H1 (cell line): ENCODE results near the gene GSC. TPM values are rescaled to one million over a fixed set of nuclear protein-coding genes. Genes with fewer than 3 reads are reported as not detected.

Experiments used
- CTCF ChIA-PET: fragments of 300-600 bp; sonication (Branson Sonifier 250); formaldehyde crosslinking; loops from one replicate; lab custom pipeline; 2021; ENCODE audit not compliant: partially characterized antibody; lab: Charles Lee
- POLR2A ChIA-PET: fragments of 300-600 bp; sonication (Branson Sonifier 250); formaldehyde crosslinking; loops from one replicate; lab custom pipeline; 2021; ENCODE audit warnings: inconsistent platforms; ENCODE audit not compliant: partially characterized antibody; lab: Charles Lee
- DNase-seq, 2 experiments: peaks; one replicate each; pipeline versions ENCODE4 v3.0.0 to v3.0.0-alpha.2; 2010 to 2022; ENCODE audit warnings: low spot score in 2 of 2, low read depth in 1 of 2, mixed read lengths in 1 of 2
- FAIRE-seq: peaks from 2 replicates; lab custom pipeline; 2011; peaks lifted over from hg19 to GRCh38; lab: Jason Lieb, UNC
- H2AFZ ChIP-seq: 2 replicates; pipeline ENCODE4 v1.8.1; 2012; ENCODE audit warnings: low read length, inconsistent platforms
- H2AK5ac ChIP-seq: 2 replicates; pipeline ENCODE4 v1.6.1; 2013; ENCODE audit warnings: low read depth, low read length
- H2BK120ac ChIP-seq: replicated peaks from 2 replicates; pipeline ENCODE3; 2013; ENCODE audit warnings: low read depth, low read length, inconsistent platforms
- H2BK12ac ChIP-seq: 2 replicates; pipeline ENCODE4 v1.6.1; 2013; ENCODE audit warnings: low read depth, low read length
- H2BK15ac ChIP-seq: 2 replicates; pipeline ENCODE4 v1.6.1; 2013; ENCODE audit warnings: low read length
- H2BK20ac ChIP-seq: 2 replicates; pipeline ENCODE4 v1.6.1; 2013; ENCODE audit warnings: low read length
- H2BK5ac ChIP-seq: 2 replicates; pipeline ENCODE4 v1.6.1; 2013; ENCODE audit warnings: low read depth, low read length
- H3K14ac ChIP-seq: 2 replicates; pipeline ENCODE4 v1.6.1; 2013; ENCODE audit warnings: inconsistent platforms; ENCODE audit not compliant: insufficient read length
- H3K18ac ChIP-seq: 2 replicates; pipeline ENCODE4 v1.6.1; 2013; ENCODE audit warnings: low read length; ENCODE audit errors: extremely low read depth
- H3K23ac ChIP-seq: 2 replicates; pipeline ENCODE4 v1.6.1; 2013; ENCODE audit warnings: inconsistent platforms; ENCODE audit not compliant: insufficient read length
- H3K23me2 ChIP-seq: 2 replicates; pipeline ENCODE4 v1.6.1; 2013; ENCODE audit warnings: low read depth, low read length
- H3K27ac ChIP-seq: 2 replicates; pipeline ENCODE4 v1.6.1; 2011; ENCODE audit warnings: low read depth, low read length, inconsistent platforms
- H3K27me3 ChIP-seq, 4 experiments: replicated peaks in 1 of 4; 1 replicate in 1 of 4; 2 replicates in 3 of 4; pipeline versions ENCODE4 v1.6.1 to v1.8.1; 2011 to 2013; ENCODE audit warnings: low read length in 3 of 4, mild to moderate bottlenecking in 3 of 4, inconsistent platforms in 2 of 4, mixed read lengths in 2 of 4, moderate library complexity in 1 of 4; ENCODE audit not compliant: control insufficient read depth in 3 of 4, insufficient read depth in 3 of 4; ENCODE audit errors: extremely low read depth in 1 of 4
- H3K36me3 ChIP-seq, 4 experiments: 2 replicates each; pipeline versions ENCODE4 v1.6.1 to v1.8.1; 2011 to 2013; ENCODE audit warnings: mild to moderate bottlenecking in 4 of 4, low read length in 3 of 4, moderate library complexity in 2 of 4, control low read depth in 1 of 4, inconsistent platforms in 1 of 4; ENCODE audit not compliant: insufficient read depth in 4 of 4, control insufficient read depth in 2 of 4
- H3K4ac ChIP-seq: replicated peaks from 2 replicates; pipeline ENCODE3; 2013; ENCODE audit warnings: low read length, low read depth, mixed read lengths, inconsistent platforms; ENCODE audit not compliant: insufficient read length
- H3K4me1 ChIP-seq, 4 experiments: replicated peaks in 1 of 4; 1 replicate in 1 of 4; 2 replicates in 3 of 4; pipeline versions ENCODE4 v1.6.1 to v1.8.1; 2011 to 2013; ENCODE audit warnings: low read length in 3 of 4, inconsistent platforms in 2 of 4, mixed read lengths in 1 of 4; ENCODE audit not compliant: insufficient read depth in 4 of 4, control insufficient read depth in 3 of 4
- H3K4me2 ChIP-seq, 2 experiments: 2 replicates each; pipeline versions ENCODE4 v1.6.1 to v1.8.1; 2011 to 2013; ENCODE audit warnings: low read depth in 2 of 2, low read length in 2 of 2, control low read depth in 1 of 2, inconsistent platforms in 1 of 2, mild to moderate bottlenecking in 1 of 2; ENCODE audit not compliant: insufficient read depth in 1 of 2
- H3K4me3 ChIP-seq, 4 experiments: fragments of 200-600, 300-600 bp in 1 of 4; sonication (generic), shearing (Covaris generic), sonication (Bioruptor Twin) in 1 of 4; 2 replicates each; pipeline versions ENCODE4 v1.5.1 to v1.8.1; 2011 to 2016; ENCODE audit warnings: low read length in 4 of 4, low read depth in 3 of 4, control low read depth in 2 of 4, inconsistent platforms in 2 of 4, mild to moderate bottlenecking in 2 of 4, mixed read lengths in 1 of 4, moderate library complexity in 1 of 4; ENCODE audit not compliant: insufficient read depth in 2 of 4; ENCODE audit errors: extremely low read depth in 1 of 4
- H3K56ac ChIP-seq: replicated peaks from 2 replicates; pipeline ENCODE3; 2013; ENCODE audit warnings: low read depth, mild to moderate bottlenecking, mixed read lengths, low read length, inconsistent platforms; ENCODE audit not compliant: insufficient read length
- H3K79me1 ChIP-seq: 2 replicates; pipeline ENCODE4 v1.6.1; 2013; ENCODE audit warnings: low read depth, low read length, control low read depth
- H3K79me2 ChIP-seq, 2 experiments: 2 replicates each; pipeline versions ENCODE4 v1.6.1 to v1.8.1; 2012 to 2013; ENCODE audit warnings: low read length in 2 of 2, mild to moderate bottlenecking in 2 of 2, inconsistent platforms in 1 of 2; ENCODE audit not compliant: insufficient read depth in 2 of 2, control insufficient read depth in 1 of 2
- H3K9ac ChIP-seq, 4 experiments: replicated peaks in 1 of 4; 1 replicate in 1 of 4; 2 replicates in 3 of 4; pipeline versions ENCODE4 v1.6.1 to v1.8.1; 2011 to 2013; ENCODE audit warnings: low read depth in 3 of 4, low read length in 3 of 4, control low read depth in 2 of 4, mild to moderate bottlenecking in 2 of 4, moderate library complexity in 2 of 4, inconsistent platforms in 1 of 4; ENCODE audit errors: extremely low read depth in 1 of 4
- H3K9me3 ChIP-seq, 2 experiments: 2 replicates each; pipeline versions ENCODE4 v1.6.1 to v1.8.1; 2012 to 2013; ENCODE audit warnings: mild to moderate bottlenecking in 2 of 2, moderate library complexity in 2 of 2, control low read depth in 1 of 2, inconsistent platforms in 1 of 2, low read depth in 1 of 2, low read length in 1 of 2, mixed read lengths in 1 of 2; ENCODE audit not compliant: insufficient read depth in 2 of 2
- H4K20me1 ChIP-seq, 2 experiments: replicated peaks in 1 of 2; 2 replicates each; pipeline versions ENCODE3 to v1.8.1; 2011 to 2013; ENCODE audit warnings: inconsistent platforms in 2 of 2, low read length in 2 of 2, mild to moderate bottlenecking in 1 of 2; ENCODE audit not compliant: insufficient read depth in 2 of 2, control insufficient read depth in 1 of 2
- H4K5ac ChIP-seq: 2 replicates; pipeline ENCODE4 v1.6.1; 2013; ENCODE audit warnings: low read length, low read depth, mixed read lengths, inconsistent platforms; ENCODE audit not compliant: insufficient read length
- H4K8ac ChIP-seq: 2 replicates; pipeline ENCODE4 v1.8.0; 2013; ENCODE audit warnings: mild to moderate bottlenecking, moderate library complexity, low read length, inconsistent platforms; ENCODE audit not compliant: insufficient read depth; ENCODE audit errors: extremely low read depth
- H4K91ac ChIP-seq: replicated peaks from 2 replicates; pipeline ENCODE3; 2013; ENCODE audit warnings: low read length, mixed read lengths, inconsistent platforms; ENCODE audit not compliant: insufficient read length
- ATF3 ChIP-seq: IDR thresholded peaks from 2 replicates; pipeline ENCODE4 v1.6.1; 2011; ENCODE audit warnings: low read depth, mild to moderate bottlenecking, low read length; ENCODE audit not compliant: insufficient read depth
- BCL11A ChIP-seq, 2 experiments: IDR thresholded peaks; one replicate each; pipeline ENCODE4 v1.6.1; 2011; ENCODE audit warnings: low read depth in 2 of 2, low read length in 2 of 2, mild to moderate bottlenecking in 2 of 2
- CBX8 ChIP-seq: fragments of 300-800, 300-1000 bp; sonication (generic); IDR thresholded peaks from 2 replicates; pipeline ENCODE4 v1.7.1; 2016; ENCODE audit warnings: low read depth, low read length, borderline replicate concordance
- NANOG ChIP-seq: IDR thresholded peaks from 2 replicates; pipeline ENCODE4 v1.6.1; 2011; ENCODE audit warnings: low read length, low read depth, mild to moderate bottlenecking, inconsistent platforms; ENCODE audit not compliant: insufficient read depth, poor library complexity, severe bottlenecking
- POLR2AphosphoS5 ChIP-seq: IDR thresholded peaks from 2 replicates; pipeline ENCODE4 v1.6.1; 2011; ENCODE audit warnings: low read depth, low read length
- SIRT6 ChIP-seq: IDR thresholded peaks from one replicate; pipeline ENCODE4 v1.7.1; 2012; ENCODE audit warnings: low read length, inconsistent platforms
- SP2 ChIP-seq: IDR thresholded peaks from 2 replicates; pipeline ENCODE4 v1.6.1; 2012; ENCODE audit warnings: mild to moderate bottlenecking, low read length, inconsistent platforms
- SRF ChIP-seq: IDR thresholded peaks from 2 replicates; pipeline ENCODE4 v1.6.1; 2011; ENCODE audit warnings: mild to moderate bottlenecking, low read depth, low read length, moderate library complexity
- SUZ12 ChIP-seq: fragments of 200-600 bp; sonication (generic); IDR thresholded peaks from 2 replicates; pipeline ENCODE4 v1.6.1; 2012; ENCODE audit warnings: mild to moderate bottlenecking, inconsistent platforms, low read length, moderate library complexity, mixed read lengths
- TAF7 ChIP-seq: optimal IDR thresholded peaks from 2 replicates; pipeline ENCODE3; 2011; ENCODE audit warnings: low read depth, mild to moderate bottlenecking, inconsistent platforms, low read length, moderate library complexity, borderline replicate concordance
- WGBS, 2 experiments: shearing (Covaris generic) in 1 of 2; methylation state at CpG; one replicate each; pipeline versions ENCODE4 v1.1.6 to v1.1.7; 2013 to 2015; ENCODE audit warnings: low lambda C conversion rate in 2 of 2, mixed read lengths in 2 of 2, inconsistent platforms in 1 of 2, low coverage in 1 of 2, missing lambda C conversion rate in 1 of 2; ENCODE audit not compliant: insufficient replicate concordance in 2 of 2, insufficient coverage in 1 of 2, insufficient read length in 1 of 2; ENCODE audit errors: extremely low coverage in 1 of 2, missing lambda C conversion rate in 1 of 2; 5-methylcytosine and 5-hydroxymethylcytosine counted together
- polyA plus RNA-seq, 7 experiments: library from polyadenylated mRNA; depleted of rRNA in 3 of 7; stranded (reverse) in 5 of 7; unstranded in 2 of 7; fragments of >200 nt in 5 of 7; fragments of 200-250 nt in 2 of 7; gene quantifications; 1 replicate in 5 of 7; 2 replicates in 1 of 7; 4 replicates in 1 of 7; pipeline versions ENCODE4 v1.2.1 to v1.2.3, GENCODE V29; 2011 to 2013; ENCODE audit warnings: missing spikeins in 2 of 7, mixed read lengths in 2 of 7
- total RNA-seq: library from RNA; stranded (reverse); fragmentation: NEBNext Ultra II Directional; extraction: Animal tissue kit (Norgen Biotek cat#: 25700); gene quantifications from 2 replicates; pipeline ENCODE4 v1.2.1, GENCODE V29; 2021

The GSC gene
- total and polyA plus RNA-seq, 2 of the 8 experiments (the other 6 are each of a cell fraction or from before 2014, with no cell fraction given): 0.17 to 0.54 TPM

- no peak for FAIRE-seq
- peak overlapping the region; percentile 51 for H3K18ac ChIP-seq
- no peak for TF ChIP-seq NANOG
- TF ChIP-seq ATF3: no peak
- no peak for TF ChIP-seq SRF
- no peak for TF ChIP-seq POLR2AphosphoS5
- no peak for TF ChIP-seq SIRT6
- TF ChIP-seq CBX8: peak; percentile 74; the same call in 1 of the 2 replicates
- no peak for TF ChIP-seq SP2
- peak; percentile 99 for TF ChIP-seq SUZ12
- TF ChIP-seq BCL11A (IDR thresholded peaks at IDR 0.05; ENCODE audit: low read depth in 2 of 2, low read length in 2 of 2): no peak
- no peak for TF ChIP-seq TAF7
Measured at GRCh38 chr14:94768521-94769390, 1.2 kb downstream of the GSC start.

More at GRCh38 chr14:94768521-94769390, 1.2 kb downstream of the GSC start:
- Histone ChIP-seq H4K20me1 (peaks cover 17 to 20% of the 10 kb centered on the region in 2 experiments), H3K27ac (no peak overlapping the region), H3K79me2 (no peaks in the 10 kb centered on the region), H3K4me2 (peak overlapping the region; percentile 73 to 76), H2BK12ac (peak overlapping the region; percentile 90; the same call in 1 of the 2 replicates), H4K91ac (no peak overlapping the region), H3K14ac (no peak overlapping the region), H4K5ac (no peak overlapping the region), H2BK5ac (no peak overlapping the region), H3K23me2 (peaks cover 8% of the 10 kb centered on the region; the same call in 1 of the 2 replicates), H3K4me1 (peaks cover 14 to 43% (median 31%) of the 10 kb centered on the region in 4 experiments), H3K27me3 (peaks cover 72 to 96% (median 88%) of the 10 kb centered on the region in 4 experiments), H2BK120ac (no peak overlapping the region), H2AFZ (peak overlapping the region; percentile 26; the same call in 1 of the 2 replicates), H4K8ac (peak overlapping the region; percentile 7; the same call in 1 of the 2 replicates), H3K36me3 (no peaks in the 10 kb centered on the region), H3K23ac (no peak overlapping the region), H3K56ac (no peak overlapping the region), H2AK5ac (no peak overlapping the region), H3K9ac (no peak overlapping the region), H3K9me3 (no peaks in the 10 kb centered on the region), H3K79me1 (no peaks in the 10 kb centered on the region), H2BK20ac (no peak overlapping the region), H2BK15ac (no peak overlapping the region; the same call in 1 of the 2 replicates), H3K4me3 (peak overlapping the region; percentile 32 to 61 (median 41); a peak in 7 of 8 replicates), H3K4ac (no peak overlapping the region)
- POLR2A ChIA-PET: interaction anchor here (0.9 to 1.7 kb wide), 2 partner anchors 9 to 12 kb away, joined by 3 to 5 read pairs; no protein-coding TSS in a partner anchor
- DNase-seq: peak in 1 of 2 experiments; percentile 76
- CTCF ChIA-PET: interaction anchor here (1.0 to 1.2 kb wide), 3 partner anchors 16 to 279 kb away, joined by 3 read pairs; no protein-coding TSS in a partner anchor
- 2% methylated on average over 69 of the region's 82 CpGs; no CpG with 5 or more reads in 1 of the 2 experiments for WGBS, 2 experiments
